ENCODE results near the gene FBXO41.

FBXO41 gene

DNA sequence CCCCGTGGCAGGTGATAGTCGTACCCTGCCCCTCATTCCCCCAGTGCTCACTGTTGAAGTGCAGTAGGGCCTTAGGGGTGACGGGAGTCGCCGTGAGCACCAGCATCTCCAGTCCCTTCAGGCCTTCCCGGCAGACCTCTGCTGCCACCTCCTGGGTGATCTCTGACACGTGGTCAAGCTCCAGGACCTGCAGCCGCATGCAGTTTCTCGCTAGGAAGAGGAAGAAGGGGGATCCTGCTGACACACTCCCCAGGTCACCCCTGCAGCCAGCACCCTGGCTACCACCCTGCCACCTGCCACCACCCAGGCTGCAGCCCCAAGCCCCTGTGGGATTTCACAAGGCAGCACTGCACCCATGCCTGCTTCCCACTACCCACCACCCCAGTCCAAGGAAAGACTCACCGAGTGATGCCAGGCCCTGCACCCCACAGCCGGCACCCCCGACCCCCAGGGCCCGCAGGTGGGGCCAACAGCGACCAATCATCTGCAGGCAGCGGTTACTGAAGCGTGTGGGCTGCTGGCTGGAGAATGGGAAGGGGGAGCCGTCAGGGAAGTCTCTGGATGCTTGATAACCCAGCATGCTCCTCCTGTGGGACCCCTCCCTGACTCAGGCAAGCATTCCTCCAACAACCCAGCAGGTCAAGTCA is 23.8 kb downstream of the FBXO41 start:
- DNase-seq (ENCODE audit: low read depth, low spot score): no peak
- ChIA-PET POLR2A (no interaction called here), CTCF (interaction anchor here (0.9 to 1.9 kb wide), 4 partner anchors 8 to 21 kb away, joined by 3 to 6 read pairs (median 5); no protein-coding TSS in a partner anchor)
- H3K4me3 ChIP-seq (ENCODE audit: low read depth, low read length): no peak overlapping the region
- TF ChIP-seq, protein P1, sequence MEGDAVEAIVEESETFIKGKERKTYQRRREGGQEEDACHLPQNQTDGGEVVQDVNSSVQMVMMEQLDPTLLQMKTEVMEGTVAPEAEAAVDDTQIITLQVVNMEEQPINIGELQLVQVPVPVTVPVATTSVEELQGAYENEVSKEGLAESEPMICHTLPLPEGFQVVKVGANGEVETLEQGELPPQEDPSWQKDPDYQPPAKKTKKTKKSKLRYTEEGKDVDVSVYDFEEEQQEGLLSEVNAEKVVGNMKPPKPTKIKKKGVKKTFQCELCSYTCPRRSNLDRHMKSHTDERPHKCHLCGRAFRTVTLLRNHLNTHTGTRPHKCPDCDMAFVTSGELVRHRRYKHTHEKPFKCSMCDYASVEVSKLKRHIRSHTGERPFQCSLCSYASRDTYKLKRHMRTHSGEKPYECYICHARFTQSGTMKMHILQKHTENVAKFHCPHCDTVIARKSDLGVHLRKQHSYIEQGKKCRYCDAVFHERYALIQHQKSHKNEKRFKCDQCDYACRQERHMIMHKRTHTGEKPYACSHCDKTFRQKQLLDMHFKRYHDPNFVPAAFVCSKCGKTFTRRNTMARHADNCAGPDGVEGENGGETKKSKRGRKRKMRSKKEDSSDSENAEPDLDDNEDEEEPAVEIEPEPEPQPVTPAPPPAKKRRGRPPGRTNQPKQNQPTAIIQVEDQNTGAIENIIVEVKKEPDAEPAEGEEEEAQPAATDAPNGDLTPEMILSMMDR (IDR thresholded peaks at IDR 0.05; ENCODE audit: insufficient read depth, low read length, missing control alignments): peak; percentile 75

- ChIA-PET POLR2A (interaction anchor here (1.0 kb wide), 1 partner anchor 16 kb away, joined by 3 read pairs; no protein-coding TSS in a partner anchor), CTCF (interaction anchor here (0.9 to 1.9 kb wide), 5 partner anchors 9 to 368 kb away, joined by 3 to 6 read pairs (median 5); no protein-coding TSS in a partner anchor)
- TF ChIP-seq, protein P1 (IDR thresholded peaks at IDR 0.05; ENCODE audit: insufficient read depth, low read length, missing control alignments): no peak
- DNase-seq (ENCODE audit: low read depth, low spot score): no peak
- no peak overlapping the region for H3K4me3 ChIP-seq (ENCODE audit: low read depth, low read length)
Observed at GRCh38 chr2:73259704-73260337, 24.5 kb downstream of the FBXO41 start.

DNA sequence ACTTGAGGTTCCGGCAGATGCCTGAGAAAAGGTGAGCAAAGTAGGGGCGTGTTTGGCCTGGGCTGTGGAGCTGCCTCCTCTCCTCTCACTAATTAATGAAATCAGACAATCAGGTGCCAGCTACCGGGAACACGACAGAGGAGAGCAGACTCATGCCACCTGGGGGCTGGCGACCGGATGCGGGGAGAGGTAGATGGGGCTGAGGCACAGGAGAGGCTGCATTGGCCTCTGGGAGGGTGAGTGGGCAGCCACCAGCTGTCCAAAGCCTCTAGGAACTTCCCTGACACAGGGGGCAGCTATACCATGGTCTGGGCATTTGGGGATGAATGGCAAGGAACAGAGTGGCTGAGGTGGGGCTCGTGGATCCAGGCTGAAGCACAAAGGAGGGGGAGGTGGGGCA is 25.0 kb downstream of the FBXO41 start:
- no peak overlapping the region for H3K4me3 ChIP-seq (ENCODE audit: low read depth, low read length)
- POLR2A ChIA-PET: interaction anchor here (1.0 kb wide), 1 partner anchor 15 kb away, joined by 3 read pairs; no protein-coding TSS in a partner anchor
- TF ChIP-seq, protein P1 (IDR thresholded peaks at IDR 0.05; ENCODE audit: insufficient read depth, low read length, missing control alignments): no peak
- no peak for DNase-seq (ENCODE audit: low read depth, low spot score)
- CTCF ChIA-PET: interaction anchor here (1.2 to 1.9 kb wide), 5 partner anchors 9 to 367 kb away, joined by 4 to 6 read pairs (median 5); no protein-coding TSS in a partner anchor

DNA sequence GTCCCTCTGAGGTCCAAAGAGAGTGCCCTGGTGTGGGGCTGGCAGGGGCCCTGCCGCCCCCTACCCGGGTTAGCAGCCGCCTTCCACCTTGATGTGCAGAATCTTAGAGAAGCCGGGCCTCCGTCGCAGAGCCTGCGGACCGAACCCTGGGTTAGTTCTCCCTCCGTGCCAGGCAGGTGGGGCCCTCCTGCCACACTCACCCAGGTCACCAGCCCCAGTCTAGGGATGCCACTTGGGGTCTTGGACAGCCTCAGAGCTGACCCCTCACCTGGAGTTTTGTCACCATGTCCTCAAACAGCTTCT is 25.4 kb downstream of the FBXO41 start:
- TF ChIP-seq, protein P1 (IDR thresholded peaks at IDR 0.05; ENCODE audit: insufficient read depth, low read length, missing control alignments): no peak
- ChIA-PET CTCF (interaction anchor here (1.2 to 1.9 kb wide), 5 partner anchors 10 to 367 kb away, joined by 3 to 6 read pairs (median 4); no protein-coding TSS in a partner anchor), POLR2A (no interaction called here)
- no peak for DNase-seq (ENCODE audit: low read depth, low spot score)
- no peak overlapping the region for H3K4me3 ChIP-seq (ENCODE audit: low read depth, low read length)

DNA sequence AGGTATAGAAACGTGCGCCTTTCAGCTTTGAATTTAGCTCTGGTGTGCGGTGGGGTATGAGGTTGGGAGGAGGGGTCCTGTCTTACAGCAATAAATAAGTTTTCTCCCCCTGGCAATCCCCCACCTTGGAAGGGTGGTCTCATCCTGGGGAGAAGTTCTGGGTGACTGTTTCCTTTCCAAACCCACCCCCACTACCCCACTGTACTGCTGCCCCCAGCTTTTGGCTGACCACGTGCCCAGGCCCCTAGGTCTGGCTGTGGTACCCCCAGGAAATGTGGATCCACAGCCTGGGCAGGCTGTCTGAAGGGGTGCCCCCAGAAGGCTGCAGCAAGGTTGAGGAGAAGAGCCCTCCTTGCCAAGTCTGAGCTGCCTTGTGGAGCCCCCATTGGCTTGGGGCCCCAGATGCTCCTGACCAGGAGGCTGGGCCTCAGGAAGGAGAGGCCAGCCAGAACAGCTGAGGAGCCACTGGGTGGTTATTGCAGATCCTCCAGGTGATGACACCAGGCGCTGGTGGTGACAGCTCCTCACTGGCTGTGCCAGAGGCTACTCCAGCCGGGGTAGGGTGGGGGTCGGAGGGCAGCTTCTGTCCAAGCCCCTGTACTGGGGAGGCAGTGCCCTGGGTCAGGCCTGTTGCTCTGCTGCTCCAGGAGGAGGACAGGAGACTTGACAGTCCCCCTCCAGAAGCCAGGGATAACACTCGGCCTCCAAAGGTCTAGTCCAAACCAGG is 25.9 kb downstream of the FBXO41 start:
- TF ChIP-seq, protein P1 (IDR thresholded peaks at IDR 0.05; ENCODE audit: insufficient read depth, low read length, missing control alignments): no peak
- DNase-seq (ENCODE audit: low read depth, low spot score): no peak
- H3K4me3 ChIP-seq (ENCODE audit: low read depth, low read length): no peak overlapping the region
- ChIA-PET CTCF (interaction anchor here (1.2 to 1.7 kb wide), 3 partner anchors 10 to 366 kb away, joined by 3 to 4 read pairs (median 4); no protein-coding TSS in a partner anchor), POLR2A (no interaction called here)
